NCI-H82 (cell line): ENCODE measurements around the gene GBA2.
A peak's percentile ranks its signal among the peaks of the same experiment; 100 is the strongest.

Experiments used
- DNase-seq: peaks from one replicate; lab custom pipeline; 2025; lab: John Stamatoyannopoulos, UW

Gene GBA2

GRCh38 chr9:35716230-35716629, 32.8 kb downstream of the GBA2 start:
- no peak for DNase-seq

GRCh38 chr9:35714579-35715252, 34.3 kb downstream of the GBA2 start:
- no peak for DNase-seq

GRCh38 chr9:35714123-35714522, 34.9 kb downstream of the GBA2 start:
- DNase-seq, result no peak

- no peak for DNase-seq
Observed at GRCh38 chr9:35713578-35713977, 35.5 kb downstream of the GBA2 start.

GRCh38 chr9:35712762-35713400, 36.1 kb downstream of the GBA2 start:
- no peak for DNase-seq

GRCh38 chr9:35711501-35712428, 37.3 kb downstream of the GBA2 start:
- no peak for DNase-seq

- no peak for DNase-seq
Observed at GRCh38 chr9:35710818-35711500, 38.1 kb downstream of the GBA2 start.

GRCh38 chr9:35708146-35708545, 40.9 kb downstream of the GBA2 start:
- no peak for DNase-seq

GRCh38 chr9:35706951-35707350, 42.1 kb downstream of the GBA2 start:
- DNase-seq, result no peak

GRCh38 chr9:35705836-35706430, 43.1 kb downstream of the GBA2 start:
- no peak for DNase-seq

GRCh38 chr9:35705372-35705771, 43.7 kb downstream of the GBA2 start:
- DNase-seq, result no peak

- no peak for DNase-seq
Observed at GRCh38 chr9:35703906-35704672, 44.9 kb downstream of the GBA2 start.

- DNase-seq, result no peak
Observed at GRCh38 chr9:35702696-35703095, 46.3 kb downstream of the GBA2 start.

- no peak for DNase-seq
Observed at GRCh38 chr9:35700942-35701341, 48.1 kb downstream of the GBA2 start.

GRCh38 chr9:35700031-35700430, 49.0 kb downstream of the GBA2 start:
- no peak for DNase-seq

GRCh38 chr9:35698231-35698630, 50.8 kb downstream of the GBA2 start:
- no peak for DNase-seq

- DNase-seq, result no peak
Observed at GRCh38 chr9:35697486-35697885, 51.5 kb downstream of the GBA2 start.

- peak; percentile 70 for DNase-seq
Observed at GRCh38 chr9:35696520-35697215, 52.4 kb downstream of the GBA2 start.

GRCh38 chr9:35695943-35696401, 53.1 kb downstream of the GBA2 start:
- DNase-seq, result no peak

GRCh38 chr9:35691757-35692301, 57.2 kb downstream of the GBA2 start:
- peak; percentile 21 for DNase-seq
